Bronchial epithelial cell (primary cell): ENCODE measurements around the gene CDYL2. TPM values are rescaled to one million over a fixed set of nuclear protein-coding genes. Genes with fewer than 3 reads are reported as not detected.

ENCODE experiments used
- DNase-seq: peaks from one replicate; pipeline ENCODE4 v3.0.0-alpha.2; 2010; ENCODE audit warnings: low read depth
- FAIRE-seq: peaks from 2 replicates; lab custom pipeline; 2011; peaks lifted over from hg19 to GRCh38; lab: Jason Lieb, UNC
- H3K27me3 ChIP-seq: 2 replicates; pipeline ENCODE4 v1.5.1; 2011; ENCODE audit warnings: low read length; ENCODE audit not compliant: control insufficient read depth, insufficient read depth
- H3K36me3 ChIP-seq: 2 replicates; pipeline ENCODE4 v1.5.1; 2011; ENCODE audit warnings: low read length; ENCODE audit not compliant: control insufficient read depth, insufficient read depth
- H3K4me3 ChIP-seq: 2 replicates; pipeline ENCODE4 v1.5.1; 2011; ENCODE audit warnings: mild to moderate bottlenecking, low read depth, low read length, control low read depth
- CTCF ChIP-seq: IDR thresholded peaks from 2 replicates; pipeline ENCODE4 v1.5.1; 2011; ENCODE audit warnings: mild to moderate bottlenecking, moderate library complexity, low read length, control low read depth, inconsistent platforms; ENCODE audit not compliant: insufficient read depth, severe bottlenecking
- total RNA-seq: library from RNA; depleted of rRNA; stranded (reverse); fragments of >200 nt; gene quantifications from 2 replicates; pipeline ENCODE4 v1.2.1, GENCODE V29; 2014

Gene CDYL2
- total RNA-seq = 1.1 and 1.4 TPM in 2 replicates

GRCh38 chr16:80804526-80805383 lies at the start of gene CDYL2:
Gene CDYL2, minus strand, starts transcription at chr16:80804598. Its CDS starts 425 bp downstream, at chr16:80804173.
- DNase-seq (peak; percentile 23), FAIRE-seq (no peak)
- Histone ChIP-seq H3K4me3 (peak within 1 kb of the TSS; percentile 73), H3K36me3 (no peaks in the 10 kb centered on the region), H3K27me3 (no peaks in the 10 kb centered on the region)
- no peak for TF ChIP-seq CTCF

- no peak for FAIRE-seq
- Histone ChIP-seq H3K27me3 (no peaks in the 10 kb centered on the region), H3K36me3 (no peaks in the 10 kb centered on the region), H3K4me3 (no peak overlapping the region)
- peak; percentile 29 for DNase-seq
- peak; percentile 37 for TF ChIP-seq CTCF
Measured at GRCh38 chr16:80852261-80852872, 48.0 kb upstream of the CDYL2 start.

DNA sequence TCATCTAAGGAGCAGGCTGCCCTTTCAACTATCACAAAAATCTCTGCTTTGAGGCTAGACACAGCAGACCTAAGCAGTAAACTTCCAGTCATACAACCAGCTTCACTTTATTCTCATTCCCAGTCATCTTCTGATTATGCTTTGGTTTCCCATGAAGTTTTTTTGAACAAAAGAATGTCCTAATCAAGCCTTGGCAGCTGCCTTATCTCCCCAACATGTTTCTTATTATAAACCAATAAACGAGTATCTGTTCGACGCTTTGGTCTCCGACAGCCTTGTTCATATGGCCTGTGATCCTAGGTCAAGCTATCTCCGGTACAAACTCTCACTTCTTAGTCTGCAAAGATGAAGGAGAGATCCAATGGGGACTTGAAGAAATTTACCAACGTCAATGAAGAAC lies 47.4 kb upstream of the CDYL2 start:
- no peak for TF ChIP-seq CTCF
- H3K36me3 ChIP-seq = no peaks in the 10 kb centered on the region
- H3K27me3 ChIP-seq = no peaks in the 10 kb centered on the region
- no peak for DNase-seq
- H3K4me3 ChIP-seq = no peak overlapping the region
- FAIRE-seq = no peak

- no peak for TF ChIP-seq CTCF
- H3K27me3 ChIP-seq = no peaks in the 10 kb centered on the region
- H3K36me3 ChIP-seq = no peaks in the 10 kb centered on the region
- FAIRE-seq (no peak), DNase-seq (no peak)
- no peak overlapping the region for H3K4me3 ChIP-seq
Measured at GRCh38 chr16:80850757-80851156, 46.4 kb upstream of the CDYL2 start.

DNA sequence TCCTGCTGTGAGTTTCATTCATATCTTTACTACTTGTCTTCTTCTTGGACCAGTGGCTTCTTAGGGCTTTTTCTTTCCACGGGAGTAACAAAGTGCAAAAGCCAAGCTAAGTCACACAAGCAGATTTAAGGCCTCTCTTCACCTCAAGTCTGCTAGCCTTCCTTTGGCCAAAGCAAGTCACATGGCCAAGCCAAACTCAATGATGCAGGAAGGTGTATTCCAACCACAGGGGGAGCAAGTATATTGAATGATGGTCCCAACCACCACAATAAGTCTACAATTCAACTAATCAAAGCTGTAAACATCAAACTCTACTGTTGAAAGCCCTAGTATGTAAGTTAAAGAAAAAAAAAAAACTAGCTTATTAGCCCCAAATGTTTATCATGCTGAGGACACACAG lies 44.5 kb upstream of the CDYL2 start:
- no peaks in the 10 kb centered on the region for H3K27me3 ChIP-seq
- DNase-seq (no peak), FAIRE-seq (no peak)
- no peaks in the 10 kb centered on the region for H3K36me3 ChIP-seq
- no peak overlapping the region for H3K4me3 ChIP-seq
- TF ChIP-seq CTCF = no peak
